KMS-11 (cell line): ENCODE data around the gene CACNG5.

ENCODE experiments used
- H2AFZ ChIP-seq: fragments of 200-600 bp; sonication (generic); 2 replicates; pipeline ENCODE4 v1.6.1; 2016; ENCODE audit warnings: antibody characterized with exemption, mixed run types, low read depth
- H3K27ac ChIP-seq: fragments of 200-600 bp; sonication (generic); 2 replicates; pipeline ENCODE4 v1.6.1; 2016; ENCODE audit warnings: mild to moderate bottlenecking, mixed run types
- H3K27me3 ChIP-seq: fragments of 200-600 bp; sonication (generic); 2 replicates; pipeline ENCODE4 v1.6.1; 2017; ENCODE audit warnings: mild to moderate bottlenecking, low read depth, mixed run types, moderate library complexity; ENCODE audit not compliant: insufficient read depth
- H3K36me3 ChIP-seq: fragments of 200-600 bp; sonication (generic); 2 replicates; pipeline ENCODE4 v1.6.1; 2017; ENCODE audit warnings: mild to moderate bottlenecking, mixed run types; ENCODE audit not compliant: insufficient read depth
- H3K4me1 ChIP-seq: fragments of 200-600 bp; sonication (generic); 2 replicates; pipeline ENCODE4 v1.6.1; 2016; ENCODE audit warnings: mild to moderate bottlenecking, low read depth, mixed run types; ENCODE audit not compliant: poor library complexity, severe bottlenecking
- H3K4me2 ChIP-seq: fragments of 200-600 bp; sonication (generic); 2 replicates; pipeline ENCODE4 v1.7.0; 2016; ENCODE audit warnings: mild to moderate bottlenecking, mixed run types
- H3K4me3 ChIP-seq: fragments of 200-600 bp; sonication (generic); IDR thresholded peaks from 2 replicates; pipeline ENCODE4 v1.6.1; 2017; ENCODE audit warnings: low read depth, low read length, mixed read lengths; ENCODE audit not compliant: insufficient read depth
- H3K79me2 ChIP-seq: fragments of 200-600 bp; sonication (generic); 2 replicates; pipeline ENCODE4 v1.6.1; 2016; ENCODE audit warnings: low read depth, mixed run types; ENCODE audit not compliant: insufficient read depth
- H3K9ac ChIP-seq: fragments of 200-600 bp; sonication (generic); 2 replicates; pipeline ENCODE4 v1.6.1; 2016; ENCODE audit warnings: mild to moderate bottlenecking, mixed run types
- H4K20me1 ChIP-seq: fragments of 200-600 bp; sonication (generic); 2 replicates; pipeline ENCODE4 v1.6.1; 2016; ENCODE audit warnings: mild to moderate bottlenecking, mixed run types; ENCODE audit not compliant: insufficient read depth
- TF ChIP-seq, protein P1 (sequence below): fragments of 200-600 bp; sonication (generic); conservative IDR thresholded peaks from 2 replicates; pipeline ENCODE4 v1.6.1; 2017; ENCODE audit warnings: low read depth, mild to moderate bottlenecking, antibody characterized with exemption, low read length, moderate library complexity, mixed read lengths

CACNG5 gene

DNA sequence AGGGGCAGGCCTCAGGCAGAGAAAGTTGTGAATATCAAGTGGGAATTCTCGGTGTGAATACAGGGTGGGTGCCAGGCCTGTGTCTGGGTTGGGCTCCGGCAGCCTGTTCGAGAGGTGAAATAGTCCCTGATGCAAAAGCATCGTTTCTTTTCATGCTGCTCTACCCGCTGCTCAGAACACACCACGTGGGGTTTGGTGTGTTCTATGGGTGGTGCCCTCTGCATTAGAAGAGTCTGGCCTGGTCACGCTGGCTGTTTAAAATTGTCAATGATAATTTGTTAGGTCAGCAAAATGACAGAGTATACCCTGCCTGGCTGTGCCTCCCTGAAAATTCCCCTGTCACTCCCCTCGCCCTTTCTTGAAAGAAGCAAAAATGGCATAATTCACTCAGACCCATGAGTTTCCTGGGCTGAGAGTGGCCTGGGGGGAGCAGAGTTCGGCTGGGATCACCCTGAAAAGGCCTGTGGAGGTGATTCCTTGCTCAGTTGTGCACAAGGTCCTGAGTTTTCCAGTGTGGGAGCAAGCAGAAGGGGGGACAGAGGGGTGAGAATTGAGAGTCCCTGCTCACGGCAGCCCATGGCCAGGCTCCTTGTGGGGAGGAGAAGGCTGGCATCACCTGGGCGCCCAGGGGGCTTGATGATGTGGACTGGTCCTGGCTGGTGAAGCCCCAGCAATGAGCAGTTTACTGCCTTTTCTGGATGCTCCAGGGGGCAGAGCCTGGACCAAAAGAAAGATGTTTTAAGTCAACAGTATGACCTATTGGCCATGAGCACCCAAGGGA lies 3.2 kb downstream of the CACNG5 start:
- Histone ChIP-seq H3K27me3 (no peaks in the 10 kb centered on the region), H3K4me2 (no peak overlapping the region), H3K4me1 (no peaks in the 10 kb centered on the region), H3K27ac (no peak overlapping the region), H3K79me2 (no peaks in the 10 kb centered on the region), H3K4me3 (no peak overlapping the region), H3K9ac (no peak overlapping the region), H3K36me3 (no peaks in the 10 kb centered on the region), H4K20me1 (no peaks in the 10 kb centered on the region), H2AFZ (no peak overlapping the region)
- TF ChIP-seq, protein P1, sequence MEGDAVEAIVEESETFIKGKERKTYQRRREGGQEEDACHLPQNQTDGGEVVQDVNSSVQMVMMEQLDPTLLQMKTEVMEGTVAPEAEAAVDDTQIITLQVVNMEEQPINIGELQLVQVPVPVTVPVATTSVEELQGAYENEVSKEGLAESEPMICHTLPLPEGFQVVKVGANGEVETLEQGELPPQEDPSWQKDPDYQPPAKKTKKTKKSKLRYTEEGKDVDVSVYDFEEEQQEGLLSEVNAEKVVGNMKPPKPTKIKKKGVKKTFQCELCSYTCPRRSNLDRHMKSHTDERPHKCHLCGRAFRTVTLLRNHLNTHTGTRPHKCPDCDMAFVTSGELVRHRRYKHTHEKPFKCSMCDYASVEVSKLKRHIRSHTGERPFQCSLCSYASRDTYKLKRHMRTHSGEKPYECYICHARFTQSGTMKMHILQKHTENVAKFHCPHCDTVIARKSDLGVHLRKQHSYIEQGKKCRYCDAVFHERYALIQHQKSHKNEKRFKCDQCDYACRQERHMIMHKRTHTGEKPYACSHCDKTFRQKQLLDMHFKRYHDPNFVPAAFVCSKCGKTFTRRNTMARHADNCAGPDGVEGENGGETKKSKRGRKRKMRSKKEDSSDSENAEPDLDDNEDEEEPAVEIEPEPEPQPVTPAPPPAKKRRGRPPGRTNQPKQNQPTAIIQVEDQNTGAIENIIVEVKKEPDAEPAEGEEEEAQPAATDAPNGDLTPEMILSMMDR: no peak

DNA sequence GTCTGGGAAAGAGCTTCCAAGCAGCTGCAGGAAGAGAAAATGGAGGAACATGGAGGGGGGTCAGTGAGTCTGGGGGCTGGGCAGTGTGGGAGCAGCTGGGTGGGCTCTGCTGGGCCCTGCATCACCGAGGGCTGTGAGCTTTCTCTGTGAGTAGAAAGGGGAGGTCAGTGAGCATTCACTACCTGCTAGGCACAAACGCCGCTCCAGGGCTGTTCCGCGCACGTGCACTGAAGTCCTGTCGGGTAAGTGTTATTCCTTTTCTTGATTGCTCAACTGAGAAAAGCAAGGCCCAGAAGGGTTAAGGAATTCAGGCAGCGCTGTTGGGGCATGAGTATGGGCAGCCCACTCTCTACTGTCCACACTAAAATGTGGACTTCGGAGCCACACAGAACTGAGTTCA lies 4.7 kb downstream of the CACNG5 start:
- no peaks in the 10 kb centered on the region for H3K79me2 ChIP-seq
- H3K36me3 ChIP-seq: no peaks in the 10 kb centered on the region
- H3K4me3 ChIP-seq: no peak overlapping the region
- H3K27ac ChIP-seq: no peak overlapping the region
- no peaks in the 10 kb centered on the region for H3K27me3 ChIP-seq
- H3K9ac ChIP-seq: no peak overlapping the region
- H4K20me1 ChIP-seq: no peaks in the 10 kb centered on the region
- TF ChIP-seq, protein P1: no peak
- H3K4me1 ChIP-seq: no peaks in the 10 kb centered on the region
- no peak overlapping the region for H3K4me2 ChIP-seq
- no peak overlapping the region for H2AFZ ChIP-seq

DNA sequence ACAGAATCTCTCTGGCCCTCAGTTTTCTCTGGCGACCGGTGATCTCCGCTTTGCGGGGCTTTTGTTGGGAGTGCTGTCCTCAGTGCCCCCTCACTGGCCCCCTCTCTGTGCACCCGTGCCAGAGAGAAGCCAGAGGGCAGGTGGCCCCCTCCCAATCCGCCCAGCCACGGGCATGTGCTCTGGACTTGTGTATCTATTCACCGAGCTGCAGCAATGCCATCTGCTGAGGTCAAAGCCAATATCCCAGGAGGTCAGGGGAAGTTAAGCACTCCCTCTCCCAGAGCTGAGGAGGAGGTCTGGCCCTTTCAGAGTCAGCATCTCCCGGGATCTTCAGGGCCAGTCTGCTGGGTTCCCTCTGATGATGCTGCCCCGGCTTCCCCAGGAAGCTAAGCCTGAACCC lies 5.1 kb downstream of the CACNG5 start:
- no peaks in the 10 kb centered on the region for H3K4me1 ChIP-seq
- H3K27me3 ChIP-seq: no peaks in the 10 kb centered on the region
- H4K20me1 ChIP-seq: no peaks in the 10 kb centered on the region
- TF ChIP-seq, protein P1: no peak
- no peak overlapping the region for H3K9ac ChIP-seq
- no peaks in the 10 kb centered on the region for H3K79me2 ChIP-seq
- no peak overlapping the region for H3K4me2 ChIP-seq
- no peaks in the 10 kb centered on the region for H3K36me3 ChIP-seq
- H2AFZ ChIP-seq: no peak overlapping the region
- H3K27ac ChIP-seq: no peak overlapping the region
- no peak overlapping the region for H3K4me3 ChIP-seq

DNA sequence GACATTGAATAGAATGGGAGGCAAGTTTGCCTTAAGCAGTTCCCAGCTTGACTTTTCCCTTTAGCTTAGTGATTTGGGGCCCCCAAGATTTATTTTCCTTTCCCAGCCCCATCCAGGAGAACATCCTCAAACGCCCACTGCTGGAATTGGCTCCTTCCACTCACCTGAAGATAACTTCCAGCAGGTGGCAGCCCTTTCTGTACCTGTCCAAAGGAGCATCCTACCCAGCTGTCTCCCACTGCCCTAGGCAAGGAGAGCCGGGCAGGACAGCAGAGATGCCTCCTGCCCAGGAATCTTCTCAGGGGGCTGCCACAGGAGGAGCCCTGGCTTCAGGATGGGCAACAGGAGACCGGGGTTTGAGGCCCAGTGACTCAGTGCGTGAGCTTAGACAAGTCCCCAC lies 6.4 kb downstream of the CACNG5 start:
- Histone ChIP-seq H3K4me3 (no peak overlapping the region), H2AFZ (no peak overlapping the region), H3K4me2 (no peak overlapping the region), H3K27me3 (no peaks in the 10 kb centered on the region), H3K9ac (no peak overlapping the region), H3K4me1 (no peaks in the 10 kb centered on the region), H3K27ac (no peak overlapping the region), H4K20me1 (no peaks in the 10 kb centered on the region), H3K79me2 (no peaks in the 10 kb centered on the region), H3K36me3 (no peaks in the 10 kb centered on the region)
- TF ChIP-seq, protein P1: no peak
